NCI-H1105 (cell line): ENCODE results near the gene WNT7A.
"Not testable (repeated sequence)": the region's sequence is repeated elsewhere in the genome, so short reads cannot be mapped to it uniquely, and the experiment has no call there.

Source experiments
- DNase-seq: peaks from one replicate; lab custom pipeline; 2025; lab: John Stamatoyannopoulos, UW

The WNT7A gene

GRCh38 chr3:13865106-13865505 lies 14.8 kb downstream of the WNT7A start:
- no peak for DNase-seq

GRCh38 chr3:13863965-13864595 lies 15.8 kb downstream of the WNT7A start:
- DNase-seq = no peak

GRCh38 chr3:13863382-13863952 lies 16.4 kb downstream of the WNT7A start:
- DNase-seq = no peak

- DNase-seq = no peak
These were observed 18.4 kb downstream of the WNT7A start for GRCh38 chr3:13861461-13861860.

- DNase-seq = no peak
These were observed 19.9 kb downstream of the WNT7A start for GRCh38 chr3:13860001-13860400.

- DNase-seq = no peak
These were observed 20.9 kb downstream of the WNT7A start for GRCh38 chr3:13858768-13859520.

- no peak for DNase-seq
These were observed 22.0 kb downstream of the WNT7A start for GRCh38 chr3:13857702-13858380.

GRCh38 chr3:13856628-13857027 lies 23.2 kb downstream of the WNT7A start:
- not testable (repeated sequence) for DNase-seq

GRCh38 chr3:13856006-13856405 lies 23.9 kb downstream of the WNT7A start:
- no peak for DNase-seq

- DNase-seq = no peak
These were observed 25.4 kb downstream of the WNT7A start for GRCh38 chr3:13854492-13854891.

GRCh38 chr3:13853978-13854296 lies 25.9 kb downstream of the WNT7A start:
- no peak for DNase-seq

GRCh38 chr3:13853256-13853977 lies 26.5 kb downstream of the WNT7A start:
- DNase-seq = no peak

GRCh38 chr3:13852638-13853009 lies 27.2 kb downstream of the WNT7A start:
- no peak for DNase-seq

GRCh38 chr3:13851997-13852637 lies 27.8 kb downstream of the WNT7A start:
- DNase-seq = no peak

- no peak for DNase-seq
These were observed 28.6 kb downstream of the WNT7A start for GRCh38 chr3:13851091-13851849.

- DNase-seq = no peak
These were observed 29.5 kb downstream of the WNT7A start for GRCh38 chr3:13850161-13850945.

- DNase-seq = no peak
These were observed 30.9 kb downstream of the WNT7A start for GRCh38 chr3:13849018-13849417.

GRCh38 chr3:13846716-13847570 lies 32.9 kb downstream of the WNT7A start:
- DNase-seq = no peak

GRCh38 chr3:13846238-13846637 lies 33.6 kb downstream of the WNT7A start:
- DNase-seq = no peak
